Loucy (cell line): ENCODE data around the gene BCKDHB.

Experiments
- H2AFZ ChIP-seq: fragments of 200-600 bp; sonication (generic); 2 replicates; pipeline ENCODE4 v1.6.0; 2016; ENCODE audit warnings: antibody characterized with exemption, mild to moderate bottlenecking, low read length, moderate library complexity
- H3F3A ChIP-seq: fragments of 200-600 bp; 2 replicates; pipeline ENCODE4 v1.6.0; 2016; ENCODE audit warnings: antibody characterized with exemption, low read depth, mild to moderate bottlenecking
- H3K27me3 ChIP-seq: fragments of 200-600 bp; sonication (generic); 2 replicates; pipeline ENCODE4 v1.6.1; 2014; ENCODE audit warnings: low read length, mild to moderate bottlenecking; ENCODE audit not compliant: insufficient read depth, poor library complexity, severe bottlenecking
- H3K36me3 ChIP-seq: fragments of 200-600 bp; sonication (generic); 2 replicates; pipeline ENCODE4 v1.6.1; 2016; ENCODE audit warnings: low read length; ENCODE audit not compliant: insufficient read depth
- H3K4me1 ChIP-seq: fragments of 200-600 bp; sonication (generic); 2 replicates; pipeline ENCODE4 v1.5.1; 2014; ENCODE audit warnings: low read length, mild to moderate bottlenecking; ENCODE audit not compliant: insufficient read depth, poor library complexity, severe bottlenecking
- H3K4me2 ChIP-seq: fragments of 200-600 bp; sonication (generic); 2 replicates; pipeline ENCODE4 v1.6.0; 2014; ENCODE audit warnings: antibody characterized with exemption, low read length, low read depth, mild to moderate bottlenecking; ENCODE audit not compliant: poor library complexity, severe bottlenecking
- H3K4me3 ChIP-seq: fragments of 200-600 bp; sonication (generic); 2 replicates; pipeline ENCODE4 v1.5.1; 2014; ENCODE audit warnings: low read length, mild to moderate bottlenecking, mixed read lengths; ENCODE audit not compliant: poor library complexity, severe bottlenecking
- H3K79me2 ChIP-seq: fragments of 200-600 bp; sonication (generic); 2 replicates; pipeline ENCODE4 v1.6.1; 2014; ENCODE audit warnings: low read length; ENCODE audit not compliant: insufficient read depth
- H3K9ac ChIP-seq: fragments of 200-600 bp; sonication (generic); 2 replicates; pipeline ENCODE4 v1.6.0; 2014; ENCODE audit warnings: mild to moderate bottlenecking, low read depth, low read length, moderate library complexity; ENCODE audit not compliant: poor library complexity, severe bottlenecking
- H3K9me2 ChIP-seq: fragments of 200-600 bp; sonication (generic); replicated peaks from 2 replicates; pipeline ENCODE4 v1.6.1; 2016; ENCODE audit warnings: low read depth, low read length, mixed read lengths
- H3K9me3 ChIP-seq: fragments of 200-600 bp; sonication (generic); 2 replicates; pipeline ENCODE4 v1.6.1; 2014; ENCODE audit warnings: mild to moderate bottlenecking, antibody characterized with exemption, low read length, low read depth; ENCODE audit not compliant: insufficient read depth
- H4K20me1 ChIP-seq: fragments of 200-600 bp; sonication (generic); 2 replicates; pipeline ENCODE4 v1.6.0; 2014; ENCODE audit warnings: antibody characterized with exemption, low read length, mild to moderate bottlenecking; ENCODE audit not compliant: insufficient read depth, poor library complexity, severe bottlenecking
- EZH2phosphoT487 ChIP-seq: fragments of 200-600 bp; IDR thresholded peaks from 2 replicates; pipeline ENCODE4 v1.6.1; 2018; ENCODE audit warnings: antibody characterized with exemption, mild to moderate bottlenecking, moderate library complexity, borderline replicate concordance
- TF ChIP-seq, protein P1 (sequence below): fragments of 200-600 bp; sonication (generic); conservative IDR thresholded peaks from 2 replicates; pipeline ENCODE4 v1.5.1; 2014; ENCODE audit warnings: mild to moderate bottlenecking, antibody characterized with exemption, low read length

BCKDHB gene

DNA sequence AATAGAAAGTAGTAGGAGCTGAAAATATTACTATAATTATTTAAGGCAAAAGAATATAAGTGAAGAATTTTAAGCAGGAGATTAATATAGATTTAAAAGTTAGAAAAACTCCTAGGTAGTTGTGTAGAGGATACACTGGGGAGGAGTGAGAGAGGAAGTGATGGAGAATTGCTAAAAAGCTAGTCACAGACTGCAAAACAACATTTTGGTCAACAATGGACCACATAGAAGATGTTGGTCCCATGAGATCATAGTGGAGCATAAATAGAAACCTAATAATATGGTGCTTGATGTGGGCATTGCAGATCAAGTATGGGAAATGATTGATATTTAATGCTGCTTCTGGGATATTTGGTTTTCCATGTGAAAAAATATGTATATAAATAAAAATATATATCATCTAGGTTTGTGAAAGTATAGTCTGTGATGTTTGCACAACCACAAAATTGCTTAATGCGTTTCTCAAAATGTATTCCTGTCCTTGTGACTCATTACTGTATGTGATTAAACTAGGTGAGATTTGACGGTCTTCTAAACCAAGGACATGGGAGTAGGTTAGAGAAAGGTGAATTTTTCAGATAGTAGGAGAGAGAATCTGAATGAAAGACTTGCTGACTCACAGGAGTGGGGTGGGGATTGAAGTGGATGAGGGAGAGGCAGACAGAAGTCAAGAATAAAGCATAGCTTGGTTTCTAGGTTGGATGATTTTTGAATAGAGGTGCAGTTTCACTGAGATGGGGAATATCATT is 174.0 kb downstream of the BCKDHB start:
- Histone ChIP-seq H3K9me3 (no peaks in the 10 kb centered on the region), H3K27me3 (no peaks in the 10 kb centered on the region), H3K79me2 (no peaks in the 10 kb centered on the region), H3K4me1 (peaks cover 5% of the 10 kb centered on the region), H4K20me1 (no peaks in the 10 kb centered on the region), H3F3A (no peaks in the 10 kb centered on the region), H3K4me3 (no peak overlapping the region), H3K9ac (no peak overlapping the region), H3K4me2 (no peak overlapping the region), H2AFZ (no peak overlapping the region), H3K9me2 (no peaks in the 10 kb centered on the region), H3K36me3 (no peaks in the 10 kb centered on the region)
- no peak for TF ChIP-seq EZH2phosphoT487

DNA sequence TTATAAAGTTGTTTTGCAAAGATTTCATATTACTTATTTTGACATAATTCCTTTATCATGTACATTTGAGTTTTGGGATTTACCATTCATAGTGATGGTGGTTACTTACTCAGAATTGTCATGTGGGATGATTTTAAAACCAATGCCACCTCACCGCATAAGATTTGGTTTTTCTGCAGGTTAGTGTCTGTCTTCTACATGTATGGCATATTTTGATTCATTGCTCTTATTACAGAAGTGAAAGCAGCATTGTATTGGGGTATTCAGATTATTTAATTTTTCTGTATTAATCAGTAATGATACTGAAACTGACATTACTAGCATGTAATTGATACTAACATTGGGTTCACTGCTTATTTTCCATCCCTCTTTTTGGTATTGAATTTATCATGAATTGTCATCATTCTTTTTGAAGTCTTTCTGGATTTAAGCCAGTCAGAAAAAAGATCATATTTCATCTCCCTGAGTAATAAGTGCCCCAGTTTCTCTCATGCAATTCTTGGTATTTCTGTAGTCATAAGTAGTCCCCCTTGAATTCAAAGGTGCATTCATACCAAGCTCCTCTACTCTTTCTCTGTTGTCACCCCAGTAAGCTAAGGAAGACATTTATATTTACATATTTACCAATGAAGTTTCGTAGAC is 176.6 kb downstream of the BCKDHB start:
- Histone ChIP-seq H3K9me3 (no peaks in the 10 kb centered on the region), H3K4me3 (no peak overlapping the region), H3K4me1 (peaks cover 5% of the 10 kb centered on the region), H3K4me2 (no peak overlapping the region), H3F3A (no peaks in the 10 kb centered on the region), H3K9me2 (no peaks in the 10 kb centered on the region), H3K9ac (no peak overlapping the region), H3K36me3 (no peaks in the 10 kb centered on the region), H3K79me2 (no peaks in the 10 kb centered on the region), H4K20me1 (no peaks in the 10 kb centered on the region), H2AFZ (no peak overlapping the region), H3K27me3 (no peaks in the 10 kb centered on the region)
- TF ChIP-seq, protein P1, sequence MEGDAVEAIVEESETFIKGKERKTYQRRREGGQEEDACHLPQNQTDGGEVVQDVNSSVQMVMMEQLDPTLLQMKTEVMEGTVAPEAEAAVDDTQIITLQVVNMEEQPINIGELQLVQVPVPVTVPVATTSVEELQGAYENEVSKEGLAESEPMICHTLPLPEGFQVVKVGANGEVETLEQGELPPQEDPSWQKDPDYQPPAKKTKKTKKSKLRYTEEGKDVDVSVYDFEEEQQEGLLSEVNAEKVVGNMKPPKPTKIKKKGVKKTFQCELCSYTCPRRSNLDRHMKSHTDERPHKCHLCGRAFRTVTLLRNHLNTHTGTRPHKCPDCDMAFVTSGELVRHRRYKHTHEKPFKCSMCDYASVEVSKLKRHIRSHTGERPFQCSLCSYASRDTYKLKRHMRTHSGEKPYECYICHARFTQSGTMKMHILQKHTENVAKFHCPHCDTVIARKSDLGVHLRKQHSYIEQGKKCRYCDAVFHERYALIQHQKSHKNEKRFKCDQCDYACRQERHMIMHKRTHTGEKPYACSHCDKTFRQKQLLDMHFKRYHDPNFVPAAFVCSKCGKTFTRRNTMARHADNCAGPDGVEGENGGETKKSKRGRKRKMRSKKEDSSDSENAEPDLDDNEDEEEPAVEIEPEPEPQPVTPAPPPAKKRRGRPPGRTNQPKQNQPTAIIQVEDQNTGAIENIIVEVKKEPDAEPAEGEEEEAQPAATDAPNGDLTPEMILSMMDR: no peak
- no peak for TF ChIP-seq EZH2phosphoT487

DNA sequence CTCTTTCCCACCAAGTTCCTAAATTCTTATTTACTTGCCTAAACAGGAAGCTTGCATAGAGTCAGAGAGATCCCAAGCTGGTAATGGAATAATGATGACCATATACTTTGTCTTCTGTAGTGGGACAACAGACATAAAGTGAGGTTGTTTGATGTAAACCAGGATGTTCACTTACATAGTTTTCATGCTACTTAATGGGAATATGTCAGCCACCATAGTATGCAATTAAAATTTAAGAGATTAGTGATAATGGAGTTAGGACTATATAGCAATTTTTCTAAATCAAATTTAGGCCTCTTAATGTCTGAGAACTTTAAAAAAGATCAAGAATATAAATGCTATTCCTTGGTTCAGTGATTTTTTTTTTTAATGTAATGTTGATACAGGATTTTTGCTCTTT is 180.6 kb downstream of the BCKDHB start:
- H3K4me2 ChIP-seq: no peak overlapping the region
- H3K79me2 ChIP-seq: no peaks in the 10 kb centered on the region
- no peaks in the 10 kb centered on the region for H4K20me1 ChIP-seq
- H3K36me3 ChIP-seq: no peaks in the 10 kb centered on the region
- no peak overlapping the region for H2AFZ ChIP-seq
- H3K9ac ChIP-seq: no peak overlapping the region
- no peaks in the 10 kb centered on the region for H3F3A ChIP-seq
- H3K27me3 ChIP-seq: no peaks in the 10 kb centered on the region
- no peaks in the 10 kb centered on the region for H3K4me1 ChIP-seq
- no peaks in the 10 kb centered on the region for H3K9me3 ChIP-seq
- H3K9me2 ChIP-seq: no peaks in the 10 kb centered on the region
- no peak overlapping the region for H3K4me3 ChIP-seq
- TF ChIP-seq EZH2phosphoT487: no peak
- TF ChIP-seq, protein P1: no peak
